ENCODE data around the gene NFX1. TPM values are rescaled to one million over a fixed set of nuclear protein-coding genes. Genes with fewer than 3 reads are reported as not detected.
"Not testable (repeated sequence)": the region's sequence is repeated elsewhere in the genome, so short reads cannot be mapped to it uniquely, and the experiment has no call there.

NFX1 gene
- total and polyA plus RNA-seq, 9 of the 15 experiments (the other 6 are each of a cell fraction or from before 2014, with no cell fraction given), result 8.8 to 38.9 (median 26.8) TPM

DNA sequence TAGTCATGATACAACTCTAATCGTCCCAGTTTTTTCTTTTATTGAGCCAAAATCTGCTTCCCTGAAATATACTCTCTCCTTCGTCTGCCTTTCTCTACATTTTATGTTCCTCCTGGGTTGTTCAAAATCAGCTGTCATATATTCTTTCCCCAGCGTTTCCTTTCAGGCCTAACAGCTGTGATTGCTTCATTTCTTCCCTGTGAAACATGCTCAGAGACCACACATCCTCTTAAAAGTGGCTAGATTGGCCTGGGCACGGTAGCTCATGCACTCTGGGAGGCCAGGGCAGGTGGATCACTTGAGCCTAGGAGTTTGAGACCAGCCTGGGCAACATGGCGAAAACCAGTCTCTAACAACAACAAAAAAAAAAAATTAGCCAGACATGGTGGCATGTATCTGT is 25.1 kb downstream of the NFX1 start:
- Histone ChIP-seq H3K36me3 (ENCODE audit: control insufficient read depth, insufficient read depth, low read length) (peaks cover 90% of the 10 kb centered on the region), H3K27me3 (ENCODE audit: control insufficient read depth in 2 of 2, insufficient read depth in 2 of 2, low read length in 2 of 2) (no peaks in the 10 kb centered on the region), H3K9me1 (ENCODE audit: control insufficient read depth, insufficient read depth, low read length) (no peaks in the 10 kb centered on the region), H3K9me3 (replicated peaks; ENCODE audit: control insufficient read depth, insufficient read depth, low read depth, low read length) (no peaks in the 10 kb centered on the region), H3K79me2 (ENCODE audit: control insufficient read depth, insufficient read depth, low read length) (no peaks in the 10 kb centered on the region), H4K20me1 (replicated peaks; ENCODE audit: control insufficient read depth, insufficient read depth, low read length) (no peaks in the 10 kb centered on the region), H3K9ac (ENCODE audit: insufficient read depth in 1 of 2, low read depth in 2 of 2, low read length in 2 of 2) (no peak overlapping the region), H3K4me3 (no peak overlapping the region), H2AFZ (ENCODE audit: low read depth, low read length) (no peak overlapping the region), H3K4me2 (ENCODE audit: insufficient read depth, low read length) (no peak overlapping the region), H3K4me1 (replicated peaks in 1 of 2; ENCODE audit: control insufficient read depth in 2 of 2, insufficient read depth in 2 of 2, low read length in 2 of 2) (no peaks in the 10 kb centered on the region), H3K27ac (ENCODE audit: extremely low read depth, low read depth, low read length) (no peak overlapping the region)
- in situ Hi-C loops (cut with MboI) (no loop called here), intact Hi-C loops (cut with micrococcal nuclease) (no loop called here)
- DNase-seq (ENCODE audit: extremely low read depth in 1 of 4, low spot score in 3 of 4) (no peak), FAIRE-seq (no peak), ATAC-seq (no peak)
- POLR2A ChIA-PET, result no interaction called here
- CTCF ChIA-PET (ENCODE audit: low intra/inter-chr PET ratio), result no interaction called here
- 87% methylated on average over 3 of the region's 5 CpGs for WGBS (ENCODE audit: insufficient coverage, low coverage, missing lambda C conversion rate)
- TF ChIP-seq TCF3 (CRISPR knock-in tag; IDR thresholded peaks at IDR 0.05), result no peak
- no TSS peak for BruUV-seq (replicated peaks)

DNA sequence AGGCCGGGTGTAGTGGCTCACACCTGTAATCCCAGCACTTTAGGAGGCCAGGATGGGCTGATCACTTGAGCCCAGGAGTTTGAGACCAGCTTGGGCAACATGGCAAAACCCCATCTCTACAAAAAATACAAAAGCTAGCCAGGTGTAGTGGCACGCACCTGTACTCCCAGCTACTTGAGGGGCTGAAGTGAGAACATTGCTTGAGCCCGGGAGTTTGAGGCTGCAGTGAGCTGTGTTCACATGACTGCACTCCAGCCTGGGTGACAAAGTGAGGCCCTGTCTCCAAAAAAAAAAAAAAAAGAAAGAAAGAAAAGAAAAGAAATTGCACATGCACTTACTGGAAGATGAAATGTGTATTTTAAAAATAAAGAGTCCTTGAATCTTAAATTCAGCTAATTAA is 26.8 kb downstream of the NFX1 start:
- intact Hi-C loops (cut with micrococcal nuclease); in situ Hi-C loops (cut with MboI); CTCF ChIA-PET (ENCODE audit: low intra/inter-chr PET ratio): not testable (repeated sequence)

More for the DNA sequence above, 26.8 kb downstream of the NFX1 start:
- not testable (repeated sequence) for DNase-seq (ENCODE audit: extremely low read depth in 1 of 4, low spot score in 3 of 4); H3K9me3 ChIP-seq (replicated peaks; ENCODE audit: control insufficient read depth, insufficient read depth, low read depth, low read length); H2AFZ ChIP-seq (ENCODE audit: low read depth, low read length); H3K4me2 ChIP-seq (ENCODE audit: insufficient read depth, low read length); H3K27ac ChIP-seq (ENCODE audit: extremely low read depth, low read depth, low read length); H3K27me3 ChIP-seq (ENCODE audit: control insufficient read depth in 2 of 2, insufficient read depth in 2 of 2, low read length in 2 of 2); H3K4me1 ChIP-seq (replicated peaks in 1 of 2; ENCODE audit: control insufficient read depth in 2 of 2, insufficient read depth in 2 of 2, low read length in 2 of 2); ATAC-seq; BruUV-seq (replicated peaks); H3K9ac ChIP-seq (ENCODE audit: insufficient read depth in 1 of 2, low read depth in 2 of 2, low read length in 2 of 2); H3K79me2 ChIP-seq (ENCODE audit: control insufficient read depth, insufficient read depth, low read length); H4K20me1 ChIP-seq (replicated peaks; ENCODE audit: control insufficient read depth, insufficient read depth, low read length); H3K9me1 ChIP-seq (ENCODE audit: control insufficient read depth, insufficient read depth, low read length); H3K4me3 ChIP-seq; FAIRE-seq
- 93% methylated on average over 3 of the region's 3 CpGs for WGBS (ENCODE audit: insufficient coverage, low coverage, missing lambda C conversion rate)
- peaks cover 90% of the 10 kb centered on the region for H3K36me3 ChIP-seq (ENCODE audit: control insufficient read depth, insufficient read depth, low read length)
- POLR2A ChIA-PET, result interaction anchor here (0.6 to 1.9 kb wide), 3 partner anchors 11 to 27 kb away, joined by 3 to 6 read pairs (median 4); partner anchors contain the start of gene NFX1

Data from K562 (cell line).